OCI-LY7 (cell line): ENCODE measurements around the gene SERPINI1.

Experiments
- EZH2phosphoT487 ChIP-seq: fragments of 200-600 bp; sonication (generic); IDR thresholded peaks from 2 replicates; pipeline ENCODE4 v1.6.1; 2018; ENCODE audit warnings: low read depth, borderline replicate concordance, mild to moderate bottlenecking, mixed run types, antibody characterized with exemption, low read length, moderate library complexity, mixed read lengths
- TF ChIP-seq, protein P1 (sequence below): fragments of 200-600 bp; sonication (generic); conservative IDR thresholded peaks from 2 replicates; pipeline ENCODE4 v1.5.1; 2014; ENCODE audit warnings: mild to moderate bottlenecking, antibody characterized with exemption, low read length, moderate library complexity, mixed read lengths

DNA sequence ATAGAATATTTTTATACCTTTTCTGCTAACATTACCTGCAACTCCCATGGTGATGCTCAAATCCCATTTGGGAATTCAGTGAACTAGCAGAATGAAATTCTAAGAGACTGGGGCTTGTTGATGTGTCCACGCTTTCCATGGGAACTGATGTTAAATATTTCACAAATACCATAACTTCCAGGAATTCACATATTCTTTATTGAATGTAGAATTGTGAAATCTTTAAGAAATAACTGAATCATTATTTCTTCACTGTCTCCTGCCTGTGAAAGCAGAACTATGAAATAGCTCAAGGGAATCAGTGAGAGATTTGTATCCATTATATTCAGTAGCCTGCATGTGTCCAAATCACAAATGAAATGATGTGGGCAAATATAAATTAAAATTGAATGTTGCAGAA is 130.8 kb downstream of the SERPINI1 start:
- TF ChIP-seq, protein P1, sequence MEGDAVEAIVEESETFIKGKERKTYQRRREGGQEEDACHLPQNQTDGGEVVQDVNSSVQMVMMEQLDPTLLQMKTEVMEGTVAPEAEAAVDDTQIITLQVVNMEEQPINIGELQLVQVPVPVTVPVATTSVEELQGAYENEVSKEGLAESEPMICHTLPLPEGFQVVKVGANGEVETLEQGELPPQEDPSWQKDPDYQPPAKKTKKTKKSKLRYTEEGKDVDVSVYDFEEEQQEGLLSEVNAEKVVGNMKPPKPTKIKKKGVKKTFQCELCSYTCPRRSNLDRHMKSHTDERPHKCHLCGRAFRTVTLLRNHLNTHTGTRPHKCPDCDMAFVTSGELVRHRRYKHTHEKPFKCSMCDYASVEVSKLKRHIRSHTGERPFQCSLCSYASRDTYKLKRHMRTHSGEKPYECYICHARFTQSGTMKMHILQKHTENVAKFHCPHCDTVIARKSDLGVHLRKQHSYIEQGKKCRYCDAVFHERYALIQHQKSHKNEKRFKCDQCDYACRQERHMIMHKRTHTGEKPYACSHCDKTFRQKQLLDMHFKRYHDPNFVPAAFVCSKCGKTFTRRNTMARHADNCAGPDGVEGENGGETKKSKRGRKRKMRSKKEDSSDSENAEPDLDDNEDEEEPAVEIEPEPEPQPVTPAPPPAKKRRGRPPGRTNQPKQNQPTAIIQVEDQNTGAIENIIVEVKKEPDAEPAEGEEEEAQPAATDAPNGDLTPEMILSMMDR = no peak
- TF ChIP-seq EZH2phosphoT487 = no peak
